Smooth muscle cell (in vitro differentiated cells): ENCODE data around the gene PTX3. TPM values are rescaled to one million over a fixed set of nuclear protein-coding genes. Genes with fewer than 3 reads are reported as not detected.

Source experiments
- DNase-seq: peaks from one replicate; lab custom pipeline; 2025; ENCODE audit not compliant: unreplicated experiment; lab: John Stamatoyannopoulos, UW
- H2AFZ ChIP-seq: fragments of 200-600 bp; sonication (generic); 2 replicates; pipeline ENCODE4 v1.6.0; 2016; ENCODE audit warnings: antibody characterized with exemption, low read depth, mild to moderate bottlenecking
- H3F3A ChIP-seq: fragments of 200-600 bp; sonication (generic); 2 replicates; pipeline ENCODE4 v1.6.0; 2017; ENCODE audit warnings: antibody characterized with exemption, low read depth
- H3K27ac ChIP-seq: fragments of 200-600 bp; sonication (generic); 2 replicates; pipeline ENCODE4 v1.5.1; 2016; ENCODE audit warnings: low read depth, mild to moderate bottlenecking
- H3K27me3 ChIP-seq: fragments of 200-600 bp; sonication (generic); 2 replicates; pipeline ENCODE4 v1.6.1; 2016; ENCODE audit warnings: low read depth, mild to moderate bottlenecking
- H3K36me3 ChIP-seq: fragments of 200-600 bp; sonication (generic); 2 replicates; pipeline ENCODE4 v1.5.1; 2016; ENCODE audit warnings: low read depth
- H3K4me1 ChIP-seq: fragments of 200-600 bp; sonication (generic); 2 replicates; pipeline ENCODE4 v1.5.1; 2016; ENCODE audit warnings: low read depth
- H3K4me2 ChIP-seq: fragments of 200-600 bp; sonication (generic); 2 replicates; pipeline ENCODE4 v1.6.0; 2016; ENCODE audit warnings: mild to moderate bottlenecking
- H3K4me3 ChIP-seq: fragments of 200-600 bp; sonication (generic); 2 replicates; pipeline ENCODE4 v1.5.1; 2016; ENCODE audit warnings: mild to moderate bottlenecking
- H3K79me2 ChIP-seq: fragments of 200-600 bp; sonication (generic); 2 replicates; pipeline ENCODE4 v1.6.0; 2016; ENCODE audit warnings: low read depth, mild to moderate bottlenecking
- H3K9ac ChIP-seq: fragments of 200-600 bp; sonication (generic); 2 replicates; pipeline ENCODE4 v1.6.0; 2016; ENCODE audit warnings: low read depth
- H3K9me3 ChIP-seq: fragments of 200-600 bp; sonication (generic); replicated peaks from 2 replicates; pipeline ENCODE4 v1.5.1; 2016; ENCODE audit warnings: low read depth
- H4K20me1 ChIP-seq: fragments of 200-600 bp; sonication (generic); 2 replicates; pipeline ENCODE4 v1.6.0; 2016; ENCODE audit warnings: low read depth
- WGBS: methylation state at CpG from one replicate; pipeline ENCODE4 v1.1.7; 2016; ENCODE audit warnings: low lambda C conversion rate; 5-methylcytosine and 5-hydroxymethylcytosine counted together
- polyA plus RNA-seq: library from polyadenylated mRNA; unstranded; fragments of >200 nt; fragmentation: Nextera tagmentation; extraction: Ambion mirVana; gene quantifications from 2 replicates; pipeline ENCODE4 v1.2.1, GENCODE V29; 2016
- total RNA-seq: library from RNA; depleted of rRNA; stranded (reverse); fragments of >200 nt; gene quantifications from 2 replicates; pipeline ENCODE4 v1.2.3, GENCODE V29; 2014
- TF ChIP-seq, protein P1 (sequence below): fragments of 200-600 bp; sonication (generic); IDR thresholded peaks from 2 replicates; pipeline ENCODE4 v1.5.1; 2017; ENCODE audit warnings: borderline replicate concordance, mild to moderate bottlenecking, antibody characterized with exemption; ENCODE audit not compliant: insufficient read depth, poor library complexity, severe bottlenecking

Gene PTX3
- total RNA-seq (12.4 and 15.1 TPM in 2 replicates), polyA plus RNA-seq (11.6 and 18.4 TPM in 2 replicates)

DNA sequence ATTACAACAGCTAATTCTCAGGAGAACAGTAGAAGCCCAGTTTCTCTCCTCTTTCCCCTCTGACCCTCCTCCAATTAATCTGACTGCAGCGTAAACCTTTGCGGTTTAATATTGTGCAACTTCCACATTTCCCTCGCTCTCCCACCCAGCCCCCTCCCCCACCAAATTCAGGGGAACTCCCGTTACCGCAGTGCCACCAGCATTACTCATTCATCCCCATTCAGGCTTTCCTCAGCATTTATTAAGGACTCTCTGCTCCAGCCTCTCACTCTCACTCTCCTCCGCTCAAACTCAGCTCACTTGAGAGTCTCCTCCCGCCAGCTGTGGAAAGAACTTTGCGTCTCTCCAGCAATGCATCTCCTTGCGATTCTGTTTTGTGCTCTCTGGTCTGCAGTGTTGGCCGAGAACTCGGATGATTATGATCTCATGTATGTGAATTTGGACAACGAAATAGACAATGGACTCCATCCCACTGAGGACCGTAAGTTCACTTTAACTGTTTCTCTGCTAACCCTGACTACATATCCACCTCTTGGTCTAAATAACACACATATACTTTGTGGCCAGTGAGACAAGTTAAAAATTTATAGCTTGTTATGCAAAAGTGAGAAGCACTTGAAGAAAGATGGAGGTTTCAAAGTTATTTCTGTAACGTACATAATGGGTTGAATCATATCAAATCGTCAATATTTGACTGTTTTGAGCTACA is at the start of gene PTX3:
Gene PTX3 (plus strand): TSS at position 268 of the 709 bp plus-strand sequence. CDS start 84 bp downstream, at position 352.
- no peaks in the 10 kb centered on the region for H4K20me1 ChIP-seq
- TF ChIP-seq, protein P1, sequence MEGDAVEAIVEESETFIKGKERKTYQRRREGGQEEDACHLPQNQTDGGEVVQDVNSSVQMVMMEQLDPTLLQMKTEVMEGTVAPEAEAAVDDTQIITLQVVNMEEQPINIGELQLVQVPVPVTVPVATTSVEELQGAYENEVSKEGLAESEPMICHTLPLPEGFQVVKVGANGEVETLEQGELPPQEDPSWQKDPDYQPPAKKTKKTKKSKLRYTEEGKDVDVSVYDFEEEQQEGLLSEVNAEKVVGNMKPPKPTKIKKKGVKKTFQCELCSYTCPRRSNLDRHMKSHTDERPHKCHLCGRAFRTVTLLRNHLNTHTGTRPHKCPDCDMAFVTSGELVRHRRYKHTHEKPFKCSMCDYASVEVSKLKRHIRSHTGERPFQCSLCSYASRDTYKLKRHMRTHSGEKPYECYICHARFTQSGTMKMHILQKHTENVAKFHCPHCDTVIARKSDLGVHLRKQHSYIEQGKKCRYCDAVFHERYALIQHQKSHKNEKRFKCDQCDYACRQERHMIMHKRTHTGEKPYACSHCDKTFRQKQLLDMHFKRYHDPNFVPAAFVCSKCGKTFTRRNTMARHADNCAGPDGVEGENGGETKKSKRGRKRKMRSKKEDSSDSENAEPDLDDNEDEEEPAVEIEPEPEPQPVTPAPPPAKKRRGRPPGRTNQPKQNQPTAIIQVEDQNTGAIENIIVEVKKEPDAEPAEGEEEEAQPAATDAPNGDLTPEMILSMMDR, result no peak
- H3K79me2 ChIP-seq, result no peaks in the 10 kb centered on the region
- H3K4me2 ChIP-seq, result peak within 1 kb of the TSS; percentile 93
- peak within 1 kb of the TSS; percentile 63 for H3K4me3 ChIP-seq
- peak within 1 kb of the TSS; percentile 33 for H3K27ac ChIP-seq
- H2AFZ ChIP-seq, result peak within 1 kb of the TSS; percentile 29
- no peaks in the 10 kb centered on the region for H3F3A ChIP-seq
- no peaks in the 10 kb centered on the region for H3K36me3 ChIP-seq
- peak; percentile 25 for DNase-seq
- no peak within 1 kb of the TSS for H3K9ac ChIP-seq
- 16% methylated on average over 15 of the region's 15 CpGs for WGBS
- peaks cover 33% of the 10 kb centered on the region for H3K27me3 ChIP-seq
- no peaks in the 10 kb centered on the region for H3K9me3 ChIP-seq
- peaks cover 13% of the 10 kb centered on the region for H3K4me1 ChIP-seq

DNA sequence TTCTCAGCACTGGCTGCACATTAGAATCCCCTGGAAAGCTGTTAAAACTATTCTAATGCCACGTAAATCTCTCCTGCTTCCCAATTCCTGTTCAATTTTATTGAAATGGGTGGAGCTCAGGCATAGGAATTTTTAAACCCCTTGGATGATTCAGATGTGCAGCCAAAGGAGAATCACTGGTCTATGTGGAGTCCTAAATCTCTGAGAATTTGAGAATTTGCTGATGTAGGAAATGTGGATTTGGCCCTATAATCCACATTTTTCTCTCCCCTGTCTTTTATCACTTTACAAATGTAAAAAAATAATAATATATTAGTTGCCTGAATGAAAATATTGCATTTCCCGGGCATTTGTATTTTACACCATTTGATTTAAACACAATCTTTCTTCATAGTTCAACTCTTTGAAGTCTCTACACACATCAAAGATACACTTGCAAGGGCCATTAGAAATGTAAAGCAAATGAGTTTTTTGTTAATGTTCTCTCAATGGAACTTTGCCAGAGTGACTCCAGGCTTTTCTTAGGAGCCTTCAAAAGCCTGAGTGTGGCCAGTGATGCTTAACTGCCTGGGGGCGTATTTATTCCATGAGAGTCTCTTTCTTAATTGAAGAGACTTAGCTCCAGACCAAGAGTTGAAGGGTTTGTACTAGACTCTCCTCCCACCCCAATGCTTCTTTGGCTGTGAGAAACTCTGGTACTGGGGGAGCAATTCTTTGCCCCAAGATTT is 48.8 kb upstream of the PTX3 start:
- no peaks in the 10 kb centered on the region for H3K36me3 ChIP-seq
- DNase-seq, result no peak
- no peaks in the 10 kb centered on the region for H3K9me3 ChIP-seq
- TF ChIP-seq, protein P1, result no peak
- H3K27me3 ChIP-seq, result peaks cover 5% of the 10 kb centered on the region
- peaks cover 6% of the 10 kb centered on the region for H3K4me1 ChIP-seq
- 66% methylated on average over 3 of the region's 3 CpGs for WGBS
- no peak overlapping the region for H3K4me2 ChIP-seq
- H3K27ac ChIP-seq, result no peak overlapping the region
- H3K79me2 ChIP-seq, result no peaks in the 10 kb centered on the region
- H3F3A ChIP-seq, result no peaks in the 10 kb centered on the region
- no peaks in the 10 kb centered on the region for H4K20me1 ChIP-seq
- H3K4me3 ChIP-seq, result no peak overlapping the region
- no peak overlapping the region for H2AFZ ChIP-seq
- no peak overlapping the region for H3K9ac ChIP-seq

DNA sequence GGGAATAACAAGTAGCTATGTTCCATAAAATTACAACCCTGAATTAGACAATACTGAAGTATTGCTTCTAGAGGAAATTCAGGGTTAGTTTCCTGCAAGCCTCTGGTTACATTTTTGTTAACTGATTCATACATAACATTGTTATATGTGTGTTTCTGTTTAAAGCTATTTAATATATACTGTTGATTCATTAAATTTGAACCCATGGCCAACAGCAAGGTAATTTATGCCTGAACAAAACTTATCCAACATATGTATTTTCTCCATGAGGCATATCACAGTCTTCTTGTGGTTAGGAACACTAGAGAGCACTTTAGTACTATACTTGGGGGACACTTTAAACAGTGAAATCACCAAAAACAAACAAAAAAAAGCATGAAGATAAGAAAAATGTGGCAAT is 47.7 kb upstream of the PTX3 start:
- H3K9ac ChIP-seq, result no peak overlapping the region
- H2AFZ ChIP-seq, result no peak overlapping the region
- H3K9me3 ChIP-seq, result no peaks in the 10 kb centered on the region
- H3F3A ChIP-seq, result no peaks in the 10 kb centered on the region
- no peak for DNase-seq
- H3K4me3 ChIP-seq, result no peak overlapping the region
- TF ChIP-seq, protein P1, result no peak
- H3K27me3 ChIP-seq, result peaks cover 5% of the 10 kb centered on the region
- no peaks in the 10 kb centered on the region for H3K79me2 ChIP-seq
- H3K36me3 ChIP-seq, result no peaks in the 10 kb centered on the region
- no peaks in the 10 kb centered on the region for H4K20me1 ChIP-seq
- peaks cover 6% of the 10 kb centered on the region for H3K4me1 ChIP-seq
- no peak overlapping the region for H3K27ac ChIP-seq
- no peak overlapping the region for H3K4me2 ChIP-seq
